Embryonic facial prominence (tissue), 1 donor: ENCODE results near the gene DHX29.

Experiments used
- DNase-seq: peaks from one replicate; pipeline ENCODE4 v3.0.0-alpha.2; 2016; ENCODE audit errors: extremely low spot score

The DHX29 gene

DNA sequence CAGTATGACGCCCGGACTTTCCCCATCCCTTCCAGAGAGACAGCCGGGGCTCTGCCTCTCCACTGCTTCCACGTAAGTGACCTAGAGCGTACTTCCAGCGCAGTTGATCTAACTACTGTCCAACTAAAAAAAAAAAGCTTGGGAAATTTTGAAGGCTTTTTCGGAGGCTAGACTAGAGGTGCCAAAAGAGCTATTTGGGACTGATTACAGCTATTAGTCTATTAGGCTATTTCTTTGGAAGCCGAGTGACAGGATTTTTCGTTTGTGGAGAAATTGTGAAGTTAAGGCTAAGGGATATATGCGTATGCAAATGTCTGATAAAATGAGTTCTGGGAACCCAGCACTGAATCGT, 75.6 kb downstream of the DHX29 start:
- DNase-seq, result no peak

DNA sequence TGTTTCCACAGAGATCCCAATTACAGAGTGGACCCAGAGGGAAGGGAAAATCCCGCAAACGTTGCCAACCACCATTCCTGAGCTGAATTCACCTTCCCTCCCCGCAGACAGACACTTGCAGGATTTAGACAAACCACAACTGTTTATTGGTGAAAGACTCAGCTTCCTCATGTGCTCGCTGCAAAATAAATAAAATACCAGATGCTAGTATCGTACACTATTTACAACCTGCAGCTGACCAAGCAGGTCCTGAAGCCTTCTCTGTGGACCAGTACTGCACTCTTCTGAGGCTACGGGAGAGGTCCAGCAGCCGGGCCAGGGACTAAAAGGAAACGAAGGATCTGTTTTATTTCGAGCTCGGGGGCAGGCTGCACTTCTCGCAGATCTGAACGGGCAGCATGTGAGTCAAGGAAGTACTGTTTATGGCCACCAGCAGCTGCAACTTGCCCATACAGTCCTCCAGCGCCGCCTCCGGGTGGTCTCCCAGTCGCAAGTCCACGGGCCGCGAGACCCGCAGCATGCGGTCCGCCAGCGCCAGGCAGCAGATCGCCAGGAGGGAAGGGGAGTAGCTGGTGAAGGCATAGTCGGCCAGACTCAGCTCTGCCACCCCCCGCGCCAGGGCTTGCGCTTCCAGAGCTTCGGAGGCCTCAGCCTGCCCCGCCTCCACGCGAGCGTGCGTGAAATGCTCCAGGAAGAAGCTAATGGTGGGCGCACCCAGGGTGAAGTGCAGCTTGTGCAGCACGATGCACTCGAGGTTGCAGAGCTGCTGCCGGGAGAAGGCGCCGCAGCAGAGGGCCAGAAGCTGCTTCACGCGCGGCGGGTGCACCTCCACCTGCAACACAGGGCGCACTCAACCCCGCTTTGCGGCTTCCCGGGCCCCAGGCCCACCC, 76.2 kb downstream of the DHX29 start:
- DNase-seq, result no peak

DNA sequence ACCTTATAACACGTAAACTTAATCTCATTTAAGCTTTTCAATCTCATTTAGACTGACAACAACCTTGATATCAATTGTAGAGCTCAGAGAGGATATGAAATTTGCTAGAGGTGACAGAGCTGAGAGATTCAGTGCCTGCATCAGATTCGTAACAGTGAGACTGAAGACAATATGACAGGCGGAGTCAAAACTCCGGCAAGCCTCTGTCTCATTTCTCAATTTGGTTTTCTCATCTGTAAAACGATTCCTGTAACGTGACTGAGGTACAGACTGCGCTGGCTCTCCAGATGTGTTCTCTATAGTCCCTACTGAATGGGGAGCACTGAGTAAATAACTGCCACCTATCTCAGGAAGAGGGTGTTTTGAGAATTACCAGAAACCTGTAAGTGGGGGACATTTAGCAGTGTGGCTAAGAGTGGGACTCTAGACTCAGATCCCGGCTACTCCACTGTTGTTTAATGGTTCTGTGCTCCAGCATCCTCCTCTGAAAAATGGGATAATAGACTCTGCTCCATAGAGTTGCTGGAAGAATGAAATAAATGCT, 77.3 kb downstream of the DHX29 start:
- DNase-seq, result no peak

DNA sequence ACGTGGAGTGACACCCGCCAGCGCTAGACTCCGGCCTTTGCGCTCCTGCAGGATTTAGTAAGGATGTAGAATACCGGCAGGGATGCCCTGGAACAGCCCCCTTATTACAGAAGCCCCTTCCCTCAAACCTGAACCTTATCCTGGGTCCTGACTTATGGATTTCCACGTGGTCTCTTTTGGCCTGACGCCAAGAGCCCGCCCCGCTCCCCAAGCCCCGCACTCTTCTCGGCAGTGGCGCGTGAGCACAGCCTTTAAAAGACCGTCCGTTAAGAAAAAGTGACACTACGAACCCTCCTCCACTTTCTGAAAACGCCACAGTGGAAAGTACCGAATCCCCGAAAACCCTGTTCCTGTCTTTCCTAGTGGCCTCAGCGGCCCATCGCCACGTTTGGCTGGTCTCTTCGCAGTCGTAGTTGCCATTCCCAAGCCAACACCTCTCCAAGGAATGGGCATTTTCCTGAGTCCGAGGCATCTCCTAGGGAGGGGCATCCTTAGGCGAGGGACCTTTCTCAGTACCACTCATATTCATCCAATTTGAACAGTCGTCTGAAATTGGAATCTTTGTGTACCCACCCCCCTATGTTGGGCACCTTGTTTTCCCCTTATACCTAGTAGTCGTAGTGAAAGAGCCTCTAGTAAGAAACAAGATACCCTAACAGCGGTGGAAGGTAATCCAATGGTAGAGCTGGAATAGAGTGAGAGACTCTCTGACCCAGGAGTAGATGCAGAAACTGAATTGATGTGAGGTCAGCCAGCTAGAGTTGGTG, 79.6 kb downstream of the DHX29 start:
- no peak for DNase-seq

DNA sequence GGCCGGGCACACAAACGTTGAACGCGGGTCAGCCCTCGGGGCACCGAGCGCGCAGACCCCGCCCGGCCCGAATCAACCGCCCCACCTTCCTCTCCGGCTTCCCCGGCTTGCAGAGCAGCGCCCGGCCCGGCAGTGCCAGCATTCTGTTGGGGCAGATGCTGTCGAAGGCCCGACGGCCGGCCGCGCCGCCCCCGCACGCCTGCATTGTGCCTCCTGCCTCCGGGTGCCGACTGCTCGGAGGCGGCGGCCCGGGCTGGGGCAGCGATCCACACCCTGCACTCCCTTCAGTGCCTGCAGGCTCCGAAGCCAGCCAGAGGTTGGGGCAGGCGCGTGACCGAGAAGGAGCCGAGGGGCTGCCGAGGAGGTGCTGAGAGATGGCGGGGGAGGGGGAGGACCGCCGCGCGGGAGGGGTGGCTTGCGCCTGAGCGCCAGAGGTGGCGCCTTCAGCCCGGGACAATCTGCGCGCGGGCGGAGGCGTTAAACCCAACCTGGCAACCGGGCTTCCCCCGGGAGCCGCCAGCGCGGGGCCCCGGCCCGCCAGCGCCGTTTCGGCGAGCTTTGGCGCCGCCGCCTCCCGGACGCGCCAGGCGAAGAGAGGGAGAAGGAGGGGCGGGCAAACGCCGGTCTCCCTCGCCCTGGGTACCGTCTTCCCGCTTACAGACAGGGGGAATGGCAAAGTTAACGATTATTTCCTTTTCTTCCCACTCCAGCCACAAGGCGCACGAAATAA, 80.4 kb downstream of the DHX29 start, which contains the start of gene MCIDAS:
Gene MCIDAS (minus strand): TSS at position 382 of the 730 bp plus-strand sequence. CDS start 177 bp downstream, at position 205.
- no peak for DNase-seq

DNA sequence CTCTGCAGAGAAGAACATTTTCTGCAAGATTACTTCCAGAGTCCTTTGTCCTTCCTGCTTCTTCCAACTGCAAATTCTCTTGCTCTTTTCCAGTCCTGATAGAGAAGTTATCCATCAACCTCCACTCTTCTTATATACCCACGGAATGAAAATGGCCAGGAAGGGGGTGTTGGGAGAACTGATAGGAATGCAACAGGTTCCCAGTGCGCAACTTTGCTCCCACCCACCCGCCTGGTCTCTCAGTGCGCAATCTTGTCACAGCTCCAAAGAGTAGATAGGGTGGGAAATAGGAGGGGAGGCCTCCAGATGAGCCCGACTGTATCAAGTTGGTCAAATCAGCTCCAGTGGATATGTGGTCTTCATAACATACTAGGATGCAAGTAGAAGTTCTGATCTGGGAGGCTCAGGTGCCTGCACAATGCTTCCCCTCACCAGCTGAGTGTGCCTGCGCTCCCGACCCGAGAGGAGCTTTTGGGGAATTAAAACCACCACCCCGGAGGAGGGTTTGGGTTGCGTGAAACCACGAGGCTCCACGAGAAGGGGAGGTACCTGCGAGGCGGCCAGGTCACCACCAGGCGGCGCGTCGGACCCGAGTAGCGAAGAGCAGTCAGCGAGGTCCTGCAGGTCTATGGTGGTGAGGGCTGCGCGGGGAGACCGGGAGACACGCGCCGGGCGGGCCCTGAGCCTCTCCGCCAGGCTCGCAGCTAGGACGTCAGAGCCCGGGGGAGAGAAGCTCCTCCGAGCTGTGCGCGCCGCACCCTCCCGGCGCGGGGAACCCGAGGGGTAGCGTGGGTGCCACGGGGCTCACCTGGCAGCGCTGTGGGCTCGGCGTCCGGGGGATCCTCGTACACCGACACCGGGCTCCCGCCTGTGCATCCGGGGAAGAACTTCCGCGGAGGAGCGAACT, 81.2 kb downstream of the DHX29 start:
- no peak for DNase-seq

DNA sequence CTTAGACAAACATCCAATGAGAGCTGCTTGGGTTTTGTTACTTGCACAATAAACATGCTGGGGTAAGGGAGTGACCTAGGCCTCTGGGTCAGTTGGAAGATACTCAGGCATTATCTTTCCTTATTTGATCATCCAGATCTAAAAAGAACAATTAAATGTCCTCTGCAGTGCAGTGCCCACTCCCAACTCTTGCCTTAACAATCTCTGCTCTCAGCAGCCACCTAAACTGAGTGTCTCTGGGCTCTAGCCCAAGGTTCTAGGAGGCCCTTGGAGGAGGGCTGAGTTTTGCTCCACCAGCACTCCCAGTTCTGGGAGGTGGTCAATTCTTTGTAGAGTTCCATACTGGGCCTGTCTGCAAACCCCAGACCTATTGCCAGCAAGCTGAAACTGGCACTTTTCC, 82.1 kb downstream of the DHX29 start:
- DNase-seq, result no peak

DNA sequence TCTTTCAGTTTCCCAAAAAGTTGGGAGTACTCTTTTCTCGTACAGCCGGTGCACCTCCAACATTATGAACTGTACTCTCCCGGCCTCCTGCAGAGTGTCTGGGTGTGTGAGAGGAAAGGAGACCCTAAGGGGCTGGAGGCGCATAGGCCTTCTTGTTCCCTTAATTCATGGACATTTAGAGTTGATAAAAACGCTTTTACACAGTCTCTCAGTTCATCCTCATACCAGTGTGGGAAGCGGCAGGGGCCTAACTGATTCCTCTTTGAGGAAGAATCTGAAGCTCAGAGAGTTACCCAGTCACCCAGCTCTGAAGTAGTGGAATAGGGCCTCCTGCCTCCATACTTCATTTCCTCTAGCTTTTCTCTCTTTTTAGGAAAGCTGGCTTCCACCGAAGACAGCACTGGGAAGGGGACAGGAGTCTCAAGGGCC, 83.7 kb downstream of the DHX29 start:
- DNase-seq, result no peak

DNA sequence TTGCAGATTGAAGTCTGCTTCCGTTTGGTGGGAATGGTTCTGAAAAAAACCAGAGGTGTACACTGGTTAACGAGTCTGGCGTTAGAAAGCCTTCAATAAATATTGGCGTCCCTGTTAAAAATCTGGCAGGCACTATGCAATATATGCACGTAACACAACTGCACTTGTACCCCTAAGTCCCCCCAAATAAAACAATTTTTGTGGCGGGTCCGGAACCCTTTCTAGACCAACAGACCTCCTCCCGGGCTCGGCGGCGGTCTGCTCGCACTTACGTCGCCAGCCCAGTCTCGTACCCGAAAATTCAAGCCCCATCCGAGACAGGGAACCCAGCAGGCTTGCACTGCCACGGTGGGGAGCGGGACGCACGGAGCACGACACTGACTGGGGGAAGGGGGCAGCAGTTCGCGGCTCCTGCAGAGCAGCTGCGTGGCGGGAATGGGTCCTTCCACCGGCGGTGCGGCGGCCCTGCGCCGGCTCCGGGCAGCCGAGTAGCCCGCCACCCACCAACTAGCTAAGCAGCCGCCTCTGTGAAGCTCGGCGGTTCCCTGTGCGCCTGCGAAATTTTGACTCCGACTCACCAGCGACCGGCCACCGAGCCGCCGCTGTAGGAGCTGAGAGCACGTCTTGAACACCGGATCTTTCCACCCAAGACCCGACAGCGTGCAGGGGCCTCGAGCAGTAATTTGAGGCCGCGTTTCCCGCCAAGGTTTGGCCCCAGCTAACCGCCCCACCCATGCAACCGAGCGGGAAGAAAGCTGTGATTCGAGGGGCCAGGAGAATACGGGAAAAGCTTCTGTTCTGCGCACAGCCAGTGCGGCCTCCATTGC, 84.3 kb downstream of the DHX29 start:
- DNase-seq, result no peak

DNA sequence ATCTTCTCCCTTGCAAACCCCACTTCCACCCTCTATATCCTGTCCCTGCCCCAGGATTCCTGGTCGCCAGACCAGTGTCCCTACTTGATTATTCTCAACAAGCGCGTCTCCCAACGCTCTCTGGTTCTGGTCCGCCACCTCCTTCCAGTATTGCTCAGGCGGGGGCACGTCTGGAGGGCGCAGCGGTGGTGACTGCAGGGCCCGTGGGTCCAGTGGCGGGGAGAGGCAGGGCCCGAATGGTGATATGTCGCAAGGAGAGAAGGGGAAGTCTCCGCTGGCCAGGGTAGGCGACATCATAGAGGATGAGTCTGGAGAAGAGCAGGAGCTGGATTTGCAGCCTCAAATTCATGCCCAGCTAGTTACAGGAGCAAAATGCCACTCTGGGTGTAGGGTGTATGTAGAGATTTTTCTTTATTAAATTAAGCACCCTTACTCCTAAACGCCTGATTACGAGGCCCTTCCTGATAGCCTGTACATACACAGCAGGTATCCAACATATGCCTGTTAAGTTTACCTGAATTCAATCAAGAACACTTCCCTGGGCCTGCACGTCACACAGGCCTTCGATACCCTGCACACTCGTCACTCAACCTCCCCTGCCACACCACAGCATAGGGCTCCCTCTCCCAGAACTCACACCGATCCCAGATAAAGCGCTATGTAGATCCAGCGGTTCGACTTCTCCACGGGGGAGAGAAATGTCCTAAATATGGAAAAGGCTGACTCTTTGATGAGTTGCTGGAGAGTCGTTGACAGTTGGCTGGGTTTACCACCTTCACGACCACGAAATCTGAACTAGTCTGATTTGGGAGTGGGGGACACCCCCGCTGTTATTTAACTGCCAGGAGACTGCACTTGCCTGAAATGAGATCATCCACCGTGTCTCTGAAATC, 85.2 kb downstream of the DHX29 start:
- no peak for DNase-seq

DNA sequence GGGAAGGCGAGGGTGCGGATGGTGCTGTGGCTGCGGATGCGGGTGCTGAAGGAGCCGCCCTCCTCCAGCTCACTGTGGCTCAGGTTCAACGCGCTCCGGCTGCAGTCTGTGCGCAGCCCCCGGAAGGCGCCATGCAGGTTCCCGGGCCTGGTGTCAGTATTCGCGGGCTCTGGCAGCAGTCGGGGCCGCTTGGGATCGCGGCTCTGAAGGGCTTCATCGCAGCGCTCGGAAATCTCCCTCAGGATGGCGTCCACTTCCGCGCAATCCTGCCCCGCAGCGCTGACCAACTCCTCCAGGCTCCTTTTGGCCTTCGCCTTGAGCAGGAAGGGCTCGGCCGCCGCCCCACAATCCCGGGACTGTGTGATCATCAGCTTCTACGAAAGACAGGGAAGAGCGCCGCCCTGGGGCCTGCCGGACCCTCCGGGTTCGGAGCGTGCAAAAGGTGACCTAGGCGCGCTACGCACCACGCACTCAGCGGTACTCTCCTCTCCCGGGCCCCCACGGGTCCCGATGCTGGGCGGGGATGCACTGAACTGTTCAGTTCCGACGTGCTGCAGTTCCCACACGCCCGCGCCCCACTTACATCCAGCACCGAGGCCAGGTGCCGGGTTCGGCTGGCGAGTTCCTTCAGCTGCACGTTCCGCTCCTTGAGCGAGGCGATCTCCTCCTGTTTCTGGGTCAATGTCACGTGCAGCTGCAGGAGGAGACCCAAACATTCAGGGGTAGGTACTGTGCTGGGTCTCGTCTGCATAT, 86.9 kb downstream of the DHX29 start:
- DNase-seq, result no peak

DNA sequence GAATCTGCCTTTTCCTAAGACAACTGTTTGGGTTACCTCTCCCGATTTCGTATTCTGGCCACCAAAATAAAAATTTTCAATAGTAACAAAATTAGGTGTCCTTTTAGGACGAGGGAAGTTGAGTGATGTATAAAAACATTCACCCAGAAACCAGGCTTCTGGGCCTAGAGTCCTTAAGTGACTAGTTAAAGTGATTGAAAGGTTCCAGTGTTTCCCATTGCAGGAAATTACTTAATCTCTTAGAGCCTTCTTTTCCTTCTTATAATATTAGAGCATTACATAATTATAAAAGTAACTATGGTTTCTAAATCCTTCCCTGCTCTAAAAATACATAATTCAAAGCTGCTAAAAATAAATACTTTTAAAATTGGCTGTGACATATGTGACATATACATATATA, 87.7 kb downstream of the DHX29 start:
- DNase-seq, result no peak

DNA sequence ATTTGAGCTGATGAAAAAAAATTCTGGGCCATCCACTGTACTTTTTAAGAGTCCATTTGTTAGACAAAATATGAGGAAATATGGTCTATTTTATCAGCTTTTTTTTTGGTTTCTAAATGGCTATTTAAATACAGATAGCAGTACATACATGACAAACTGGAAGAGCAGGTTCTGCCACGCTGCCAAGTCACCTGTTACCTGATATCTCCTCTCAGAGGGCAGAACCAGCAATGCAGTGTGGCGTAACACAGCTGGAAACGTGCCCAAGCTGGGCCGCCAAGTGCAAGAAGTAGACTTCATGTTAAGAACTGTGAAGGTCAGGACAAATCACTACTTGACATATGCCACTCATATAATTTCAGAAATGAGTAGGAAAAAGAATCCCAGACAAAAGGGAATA, 88.5 kb downstream of the DHX29 start:
- DNase-seq, result no peak

DNA sequence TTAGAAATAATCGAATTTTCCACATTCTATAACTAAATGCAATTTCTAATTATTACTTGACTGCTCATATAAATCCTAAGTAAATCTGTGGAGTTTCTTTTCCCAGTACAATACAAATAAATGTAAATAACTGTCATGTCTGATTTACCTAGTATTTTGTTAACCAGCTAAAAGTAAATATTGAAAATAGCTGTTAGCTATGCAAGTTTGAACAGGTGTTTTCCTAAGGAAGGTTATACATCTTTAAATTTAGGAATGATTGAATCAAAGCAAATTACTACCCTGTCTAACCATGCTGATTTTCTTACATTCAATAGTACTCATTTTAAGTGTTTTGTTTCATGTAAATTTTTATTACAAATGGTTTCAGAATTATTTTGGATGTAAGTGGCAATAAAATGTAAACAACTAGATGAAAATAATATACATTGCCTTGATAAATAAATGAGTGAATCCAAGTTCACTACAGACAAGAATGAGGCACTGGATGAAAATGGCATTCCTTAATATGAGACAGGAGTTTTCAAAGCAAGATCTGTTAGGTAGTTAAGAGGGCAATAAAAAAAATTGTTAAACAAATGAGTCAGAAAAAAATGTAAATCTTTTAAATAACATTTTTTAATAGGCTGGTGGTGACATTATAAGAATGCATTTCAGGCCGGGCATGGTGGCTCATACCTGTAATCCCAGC, 96.2 kb downstream of the DHX29 start:
- no peak for DNase-seq
